ENCODE results near the gene GLO1. TPM values are rescaled to one million over a fixed set of nuclear protein-coding genes. Genes with fewer than 3 reads are reported as not detected.
A peak's percentile ranks its signal among the peaks of the same experiment; 100 is the strongest.

GLO1 gene
- total and polyA plus RNA-seq, 2 donors (not counting 3 experiments of a cell fraction or from before 2014, with no cell fraction given), result 70.3 to 120 TPM

- H3K79me2 ChIP-seq (ENCODE audit: control insufficient read depth, insufficient read depth, low read length), result no peaks in the 10 kb centered on the region
- ChIA-PET POLR2A (no interaction called here), CTCF (interaction anchor here (1.3 to 3.9 kb wide), 6 partner anchors 12 to 148 kb away, joined by 3 to 16 read pairs (median 4); no protein-coding TSS in a partner anchor)
- no peak overlapping the region for H3K4me3 ChIP-seq (replicated peaks in 1 of 3; ENCODE audit: insufficient read depth in 1 of 3, low read depth in 1 of 3, low read length in 3 of 3)
- peak overlapping the region; percentile 78 for H2AFZ ChIP-seq (ENCODE audit: low read depth, low read length)
- FAIRE-seq (peak; percentile 75), DNase-seq (ENCODE audit: low read depth, low spot score) (peak; percentile 49)
- H3K9me1 ChIP-seq (replicated peaks; ENCODE audit: control insufficient read depth, extremely low read depth, insufficient read depth, low read length), result no peaks in the 10 kb centered on the region
- intact Hi-C loops (cut with micrococcal nuclease) (loop anchor here (2.0 kb wide), 1 partner anchor 225 kb away; no protein-coding TSS in a partner anchor), dilution Hi-C loops (cut with MboI; ENCODE audit: extremely low pct_ligation_motif_present, low sequenced_read_pairs) (no loop called here)
- H3K4me2 ChIP-seq (ENCODE audit: insufficient read depth, low read length), result no peak overlapping the region
- no peak for TF ChIP-seq POLR2AphosphoS5 (IDR thresholded peaks at IDR 0.05; ENCODE audit: insufficient read depth, low read depth, low read length)
- TF ChIP-seq CTCF (IDR thresholded peaks at IDR 0.05; ENCODE audit: extremely low read depth in 1 of 2, insufficient read depth in 1 of 2, low read depth in 1 of 2, low read length in 2 of 2), result peak; percentile 14 to 20
- TF ChIP-seq MAX (IDR thresholded peaks at IDR 0.05; ENCODE audit: insufficient read depth, insufficient read length), result no peak
- no peaks in the 10 kb centered on the region for H3K36me3 ChIP-seq (ENCODE audit: control insufficient read depth in 2 of 2, extremely low read depth in 1 of 2, insufficient read depth in 2 of 2, low read length in 2 of 2)
- H3K9me3 ChIP-seq (replicated peaks; ENCODE audit: control insufficient read depth, insufficient read depth, low read length), result no peaks in the 10 kb centered on the region
- no peaks in the 10 kb centered on the region for H4K20me1 ChIP-seq (replicated peaks; ENCODE audit: control insufficient read depth, extremely low read depth, insufficient read depth, low read length)
- H3K27ac ChIP-seq (ENCODE audit: insufficient read depth, low read depth, low read length), result no peak overlapping the region
- no peak overlapping the region for H3K9ac ChIP-seq (replicated peaks; ENCODE audit: extremely low read depth, insufficient read depth, low read length)
- BruUV-seq (replicated peaks), result no TSS peak
- H3K27me3 ChIP-seq (ENCODE audit: control insufficient read depth in 2 of 2, insufficient read depth in 2 of 2, low read length in 2 of 2), result no peaks in the 10 kb centered on the region
- H3K4me1 ChIP-seq (ENCODE audit: control insufficient read depth, extremely low read depth, insufficient read depth, low read length), result peaks cover 12% of the 10 kb centered on the region
These were observed 17.4 kb upstream of the GLO1 start for GRCh38 chr6:38720295-38720694.

- ChIA-PET POLR2A (no interaction called here), CTCF (interaction anchor here (1.0 to 3.9 kb wide), 2 partner anchors 86 to 225 kb away, joined by 4 to 16 read pairs; no protein-coding TSS in a partner anchor)
- Histone ChIP-seq H3K9me1 (replicated peaks; ENCODE audit: control insufficient read depth, extremely low read depth, insufficient read depth, low read length) (no peaks in the 10 kb centered on the region), H3K4me3 (replicated peaks in 1 of 3; ENCODE audit: insufficient read depth in 1 of 3, low read depth in 1 of 3, low read length in 3 of 3) (no peak overlapping the region), H3K27ac (ENCODE audit: insufficient read depth, low read depth, low read length) (no peak overlapping the region), H3K79me2 (ENCODE audit: control insufficient read depth, insufficient read depth, low read length) (no peaks in the 10 kb centered on the region), H3K4me1 (ENCODE audit: control insufficient read depth, extremely low read depth, insufficient read depth, low read length) (peaks cover 20% of the 10 kb centered on the region), H4K20me1 (replicated peaks; ENCODE audit: control insufficient read depth, extremely low read depth, insufficient read depth, low read length) (no peaks in the 10 kb centered on the region), H3K27me3 (ENCODE audit: control insufficient read depth in 2 of 2, insufficient read depth in 2 of 2, low read length in 2 of 2) (no peaks in the 10 kb centered on the region), H3K4me2 (ENCODE audit: insufficient read depth, low read length) (no peak overlapping the region), H3K36me3 (ENCODE audit: control insufficient read depth in 2 of 2, extremely low read depth in 1 of 2, insufficient read depth in 2 of 2, low read length in 2 of 2) (no peaks in the 10 kb centered on the region), H3K9ac (replicated peaks; ENCODE audit: extremely low read depth, insufficient read depth, low read length) (no peak overlapping the region), H2AFZ (ENCODE audit: low read depth, low read length) (no peak overlapping the region), H3K9me3 (replicated peaks; ENCODE audit: control insufficient read depth, insufficient read depth, low read length) (no peaks in the 10 kb centered on the region)
- intact Hi-C loops (cut with micrococcal nuclease) (no loop called here), dilution Hi-C loops (cut with MboI; ENCODE audit: extremely low pct_ligation_motif_present, low sequenced_read_pairs) (no loop called here)
- no peak for DNase-seq (ENCODE audit: low read depth, low spot score)
- FAIRE-seq, result no peak
- TF ChIP-seq JUN (IDR thresholded peaks at IDR 0.05; ENCODE audit: borderline replicate concordance, insufficient read depth, insufficient read length, low read depth) (no peak), MAX (IDR thresholded peaks at IDR 0.05; ENCODE audit: insufficient read depth, insufficient read length) (no peak)
- BruUV-seq (replicated peaks), result no TSS peak
These were observed 16.4 kb upstream of the GLO1 start for GRCh38 chr6:38719358-38719757.
